Measurements from ENCODE around the gene OMP. TPM values are rescaled to one million over a fixed set of nuclear protein-coding genes. Genes with fewer than 3 reads are reported as not detected.

Gene OMP
- total RNA-seq, 4 donors from 2014 or later: not detected

- peaks cover 0 to 3% (median 0%) of the 10 kb centered on the region in 4 donors for H3K36me3 ChIP-seq
- TF ChIP-seq, protein P1, sequence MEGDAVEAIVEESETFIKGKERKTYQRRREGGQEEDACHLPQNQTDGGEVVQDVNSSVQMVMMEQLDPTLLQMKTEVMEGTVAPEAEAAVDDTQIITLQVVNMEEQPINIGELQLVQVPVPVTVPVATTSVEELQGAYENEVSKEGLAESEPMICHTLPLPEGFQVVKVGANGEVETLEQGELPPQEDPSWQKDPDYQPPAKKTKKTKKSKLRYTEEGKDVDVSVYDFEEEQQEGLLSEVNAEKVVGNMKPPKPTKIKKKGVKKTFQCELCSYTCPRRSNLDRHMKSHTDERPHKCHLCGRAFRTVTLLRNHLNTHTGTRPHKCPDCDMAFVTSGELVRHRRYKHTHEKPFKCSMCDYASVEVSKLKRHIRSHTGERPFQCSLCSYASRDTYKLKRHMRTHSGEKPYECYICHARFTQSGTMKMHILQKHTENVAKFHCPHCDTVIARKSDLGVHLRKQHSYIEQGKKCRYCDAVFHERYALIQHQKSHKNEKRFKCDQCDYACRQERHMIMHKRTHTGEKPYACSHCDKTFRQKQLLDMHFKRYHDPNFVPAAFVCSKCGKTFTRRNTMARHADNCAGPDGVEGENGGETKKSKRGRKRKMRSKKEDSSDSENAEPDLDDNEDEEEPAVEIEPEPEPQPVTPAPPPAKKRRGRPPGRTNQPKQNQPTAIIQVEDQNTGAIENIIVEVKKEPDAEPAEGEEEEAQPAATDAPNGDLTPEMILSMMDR (IDR thresholded peaks at IDR 0.05): no peak
- TF ChIP-seq POLR2A (IDR thresholded peaks at IDR 0.05; ENCODE audit: low read depth) (no peak), POLR2AphosphoS5 (IDR thresholded peaks at IDR 0.05) (no peak), EP300 (IDR thresholded peaks at IDR 0.05) (no peak)
- WGBS: 93% methylated on average over 6 of the region's 11 CpGs
- no peaks in the 10 kb centered on the region for H3K9me3 ChIP-seq
- H3K27me3 ChIP-seq: peaks cover 0 to 21% (median 0%) of the 10 kb centered on the region in 4 donors
- no peak overlapping the region for H3K4me3 ChIP-seq
- peaks cover 14 to 38% (median 36%) of the 10 kb centered on the region in 4 donors for H3K4me1 ChIP-seq
- no peak overlapping the region for H3K27ac ChIP-seq (replicated peaks in 1 of 4)
- intact Hi-C loops (cut with DNase I): loop anchor here (5.0 kb wide), 1 partner anchor 418 kb away; no protein-coding TSS in a partner anchor
- no peak for DNase-seq (ENCODE audit: extremely low spot score)
Measured at GRCh38 chr11:77129069-77129841, 26.6 kb downstream of the OMP start.

GRCh38 chr11:77129842-77130756, 27.5 kb downstream of the OMP start:
- TF ChIP-seq, protein P1 (IDR thresholded peaks at IDR 0.05): no peak
- TF ChIP-seq POLR2A (IDR thresholded peaks at IDR 0.05; ENCODE audit: low read depth): no peak
- TF ChIP-seq POLR2AphosphoS5 (IDR thresholded peaks at IDR 0.05): no peak
- TF ChIP-seq EP300 (IDR thresholded peaks at IDR 0.05): no peak
- Histone ChIP-seq H3K4me1 (peaks cover 14 to 38% (median 36%) of the 10 kb centered on the region in 4 donors), H3K27me3 (peaks cover 0 to 21% (median 0%) of the 10 kb centered on the region in 4 donors), H3K9me3 (no peaks in the 10 kb centered on the region), H3K36me3 (no peaks in the 10 kb centered on the region), H3K27ac (replicated peaks in 1 of 4) (peak overlapping the region in 1 of 4 donors; percentile 10), H3K4me3 (no peak overlapping the region)
- WGBS: 81% methylated on average over 8 of the region's 11 CpGs
- DNase-seq (ENCODE audit: extremely low spot score): no peak
- intact Hi-C loops (cut with DNase I): loop anchor here (2.0 to 5.0 kb wide), 2 partner anchors 59 to 417 kb away; no protein-coding TSS in a partner anchor

- Histone ChIP-seq H3K4me3 (no peak overlapping the region), H3K9me3 (no peaks in the 10 kb centered on the region), H3K4me1 (peaks cover 14 to 38% (median 36%) of the 10 kb centered on the region in 4 donors), H3K27ac (replicated peaks in 1 of 4) (peak overlapping the region in 1 of 4 donors; percentile 10), H3K27me3 (peaks cover 0 to 18% (median 0%) of the 10 kb centered on the region in 4 donors), H3K36me3 (no peaks in the 10 kb centered on the region)
- DNase-seq (ENCODE audit: extremely low spot score): no peak
- 67% methylated on average over 6 of the region's 9 CpGs for WGBS
- no peak for TF ChIP-seq EP300 (IDR thresholded peaks at IDR 0.05)
- no peak for TF ChIP-seq POLR2AphosphoS5 (IDR thresholded peaks at IDR 0.05)
- TF ChIP-seq, protein P1 (IDR thresholded peaks at IDR 0.05): no peak
- no peak for TF ChIP-seq POLR2A (IDR thresholded peaks at IDR 0.05; ENCODE audit: low read depth)
- intact Hi-C loops (cut with DNase I): loop anchor here (2.0 kb wide), 1 partner anchor 58 kb away; no protein-coding TSS in a partner anchor
Measured at GRCh38 chr11:77130763-77131513, 28.3 kb downstream of the OMP start.

- 90% methylated on average over 4 of the region's 6 CpGs for WGBS
- H3K9me3 ChIP-seq: no peaks in the 10 kb centered on the region
- H3K36me3 ChIP-seq: no peaks in the 10 kb centered on the region
- H3K4me1 ChIP-seq: peaks cover 14 to 38% (median 35%) of the 10 kb centered on the region in 4 donors
- no peak for DNase-seq (ENCODE audit: extremely low spot score)
- no peak overlapping the region for H3K27ac ChIP-seq (replicated peaks in 1 of 4)
- intact Hi-C loops (cut with DNase I): loop anchor here (2.0 kb wide), 1 partner anchor 57 kb away; no protein-coding TSS in a partner anchor
- TF ChIP-seq POLR2AphosphoS5 (IDR thresholded peaks at IDR 0.05): no peak
- no peak overlapping the region for H3K4me3 ChIP-seq
- H3K27me3 ChIP-seq: peaks cover 0 to 14% (median 0%) of the 10 kb centered on the region in 4 donors
Measured at GRCh38 chr11:77131560-77131959, 28.9 kb downstream of the OMP start.
